Immature natural killer cell (primary cell): ENCODE results near the gene ZNF32. TPM values are rescaled to one million over a fixed set of nuclear protein-coding genes. Genes with fewer than 3 reads are reported as not detected.

ENCODE experiments used
- DNase-seq, 3 donors: peaks; one replicate each; pipeline ENCODE4 v3.0.0; 2022; ENCODE audit warnings: mixed read lengths in 1 of 3
- H3K27ac Mint-ChIP-seq, 6 donors: one replicate each; pipeline ENCODE4 v1.8.0; 2020; ENCODE audit warnings: mixed read lengths in 6 of 6, mild to moderate bottlenecking in 5 of 6, inconsistent platforms in 4 of 6, moderate library complexity in 3 of 6
- H3K27me3 Mint-ChIP-seq, 3 donors: one replicate each; pipeline ENCODE4 v1.8.0; 2020 to 2021; ENCODE audit warnings: low read depth in 3 of 3, mild to moderate bottlenecking in 3 of 3, mixed read lengths in 3 of 3, moderate library complexity in 3 of 3, inconsistent platforms in 1 of 3
- H3K36me3 Mint-ChIP-seq, 3 donors: one replicate each; pipeline ENCODE4 v1.8.0; 2020; ENCODE audit warnings: mixed read lengths in 3 of 3, inconsistent platforms in 2 of 3, mild to moderate bottlenecking in 2 of 3
- H3K4me1 Mint-ChIP-seq, 2 donors: one replicate each; pipeline ENCODE4 v1.8.0; 2020; ENCODE audit warnings: inconsistent platforms in 2 of 2, mild to moderate bottlenecking in 2 of 2, mixed read lengths in 2 of 2, moderate library complexity in 1 of 2
- H3K4me3 Mint-ChIP-seq, 5 donors: one replicate each; pipeline ENCODE4 v1.8.0; 2020; ENCODE audit warnings: mild to moderate bottlenecking in 5 of 5, mixed read lengths in 5 of 5, inconsistent platforms in 3 of 5, moderate library complexity in 3 of 5
- H3K9me3 Mint-ChIP-seq, 6 donors: one replicate each; pipeline ENCODE4 v1.8.0; 2020; ENCODE audit warnings: mild to moderate bottlenecking in 6 of 6, mixed read lengths in 6 of 6, inconsistent platforms in 4 of 6, moderate library complexity in 3 of 6
- polyA plus RNA-seq, 3 donors: library from polyadenylated mRNA; unstranded; fragments of 300-500 nt; fragmentation: Illumina TruSeq; gene quantifications; one replicate each; pipeline ENCODE4 v1.2.3, GENCODE V29; 2021

ZNF32 gene
- polyA plus RNA-seq, 3 donors from 2014 or later: 97.4 to 139 (median 111) TPM

- peak overlapping the region; percentile 60 to 90 (median 68) for H3K4me3 Mint-ChIP-seq
- H3K27me3 Mint-ChIP-seq: peaks cover 2 to 13% (median 12%) of the 10 kb centered on the region in 3 donors
- peaks cover 8 to 18% of the 10 kb centered on the region in 2 donors for H3K4me1 Mint-ChIP-seq
- no peaks in the 10 kb centered on the region for H3K36me3 Mint-ChIP-seq
- no peak for DNase-seq
- no peaks in the 10 kb centered on the region for H3K9me3 Mint-ChIP-seq
- H3K27ac Mint-ChIP-seq: peak overlapping the region in 2 of 6 donors; percentile 18 to 57
Measured at GRCh38 chr10:43688348-43688892, 39.7 kb upstream of the ZNF32 start.

- Mint-ChIP-seq H3K4me3 (peak overlapping the region; percentile 28 to 62 (median 41)), H3K36me3 (no peaks in the 10 kb centered on the region), H3K9me3 (no peaks in the 10 kb centered on the region), H3K27ac (no peak overlapping the region), H3K27me3 (peaks cover 0 to 9% (median 9%) of the 10 kb centered on the region in 3 donors), H3K4me1 (peaks cover 8 to 18% of the 10 kb centered on the region in 2 donors)
- no peak for DNase-seq
Measured at GRCh38 chr10:43687373-43687772, 38.7 kb upstream of the ZNF32 start.

GRCh38 chr10:43686414-43686813 is 37.7 kb upstream of the ZNF32 start:
- H3K27me3 Mint-ChIP-seq: peaks cover 0 to 12% (median 6%) of the 10 kb centered on the region in 3 donors
- no peak for DNase-seq
- no peak overlapping the region for H3K27ac Mint-ChIP-seq
- H3K4me1 Mint-ChIP-seq: peaks cover 8 to 18% of the 10 kb centered on the region in 2 donors
- no peaks in the 10 kb centered on the region for H3K9me3 Mint-ChIP-seq
- H3K36me3 Mint-ChIP-seq: no peaks in the 10 kb centered on the region
- H3K4me3 Mint-ChIP-seq: no peak overlapping the region

GRCh38 chr10:43685744-43686143 is 37.1 kb upstream of the ZNF32 start:
- no peak for DNase-seq
- no peaks in the 10 kb centered on the region for H3K9me3 Mint-ChIP-seq

GRCh38 chr10:43684292-43684559 is 35.5 kb upstream of the ZNF32 start:
- H3K36me3 Mint-ChIP-seq: no peaks in the 10 kb centered on the region
- peaks cover 3 to 12% (median 7%) of the 10 kb centered on the region in 3 donors for H3K27me3 Mint-ChIP-seq
- no peak for DNase-seq
- H3K27ac Mint-ChIP-seq: no peak overlapping the region
- H3K9me3 Mint-ChIP-seq: no peaks in the 10 kb centered on the region
- H3K4me3 Mint-ChIP-seq: no peak overlapping the region
- H3K4me1 Mint-ChIP-seq: peaks cover 0 to 2% of the 10 kb centered on the region in 2 donors

More at GRCh38 chr10:43685744-43686143, 37.1 kb upstream of the ZNF32 start:
- H3K4me1 Mint-ChIP-seq: peaks cover 8 to 13% of the 10 kb centered on the region in 2 donors
- no peaks in the 10 kb centered on the region for H3K36me3 Mint-ChIP-seq
- H3K27me3 Mint-ChIP-seq: peaks cover 0 to 12% (median 4%) of the 10 kb centered on the region in 3 donors
- no peak overlapping the region for H3K4me3 Mint-ChIP-seq
- no peak overlapping the region for H3K27ac Mint-ChIP-seq

GRCh38 chr10:43683451-43684291 is 35.0 kb upstream of the ZNF32 start:
- H3K4me1 Mint-ChIP-seq: peaks cover 0 to 2% of the 10 kb centered on the region in 2 donors
- peak in 1 of 3 donors; percentile 16 for DNase-seq
- H3K27ac Mint-ChIP-seq: no peak overlapping the region
- no peak overlapping the region for H3K4me3 Mint-ChIP-seq
- peaks cover 3 to 12% (median 6%) of the 10 kb centered on the region in 3 donors for H3K27me3 Mint-ChIP-seq
- H3K9me3 Mint-ChIP-seq: no peaks in the 10 kb centered on the region
- no peaks in the 10 kb centered on the region for H3K36me3 Mint-ChIP-seq

- no peak for DNase-seq
- Mint-ChIP-seq H3K4me1 (no peaks in the 10 kb centered on the region), H3K9me3 (no peaks in the 10 kb centered on the region), H3K36me3 (no peaks in the 10 kb centered on the region), H3K27me3 (peaks cover 3 to 11% (median 9%) of the 10 kb centered on the region in 3 donors), H3K4me3 (no peak overlapping the region), H3K27ac (no peak overlapping the region)
Measured at GRCh38 chr10:43682956-43683355, 34.3 kb upstream of the ZNF32 start.

GRCh38 chr10:43681721-43682120 is 33.0 kb upstream of the ZNF32 start:
- H3K4me3 Mint-ChIP-seq: no peak overlapping the region
- no peaks in the 10 kb centered on the region for H3K36me3 Mint-ChIP-seq
- H3K27me3 Mint-ChIP-seq: peaks cover 7 to 14% (median 10%) of the 10 kb centered on the region in 3 donors
- H3K4me1 Mint-ChIP-seq: no peaks in the 10 kb centered on the region
- no peak overlapping the region for H3K27ac Mint-ChIP-seq
- no peak for DNase-seq
- H3K9me3 Mint-ChIP-seq: no peaks in the 10 kb centered on the region

GRCh38 chr10:43681220-43681619 is 32.5 kb upstream of the ZNF32 start:
- no peaks in the 10 kb centered on the region for H3K36me3 Mint-ChIP-seq
- peaks cover 7 to 15% (median 10%) of the 10 kb centered on the region in 3 donors for H3K27me3 Mint-ChIP-seq
- DNase-seq: no peak
- no peaks in the 10 kb centered on the region for H3K9me3 Mint-ChIP-seq
- no peak overlapping the region for H3K4me3 Mint-ChIP-seq
- H3K27ac Mint-ChIP-seq: no peak overlapping the region
- H3K4me1 Mint-ChIP-seq: no peaks in the 10 kb centered on the region

- H3K4me1 Mint-ChIP-seq: no peaks in the 10 kb centered on the region
- no peak overlapping the region for H3K27ac Mint-ChIP-seq
- H3K36me3 Mint-ChIP-seq: no peaks in the 10 kb centered on the region
- no peak overlapping the region for H3K4me3 Mint-ChIP-seq
- no peak for DNase-seq
- peaks cover 7 to 18% (median 8%) of the 10 kb centered on the region in 3 donors for H3K27me3 Mint-ChIP-seq
- H3K9me3 Mint-ChIP-seq: no peaks in the 10 kb centered on the region
Measured at GRCh38 chr10:43680035-43680434, 31.4 kb upstream of the ZNF32 start.

- no peak overlapping the region for H3K4me3 Mint-ChIP-seq
- H3K36me3 Mint-ChIP-seq: no peaks in the 10 kb centered on the region
- no peak overlapping the region for H3K27ac Mint-ChIP-seq
- H3K4me1 Mint-ChIP-seq: no peaks in the 10 kb centered on the region
- no peak for DNase-seq
- H3K27me3 Mint-ChIP-seq: peaks cover 7 to 18% (median 8%) of the 10 kb centered on the region in 3 donors
- H3K9me3 Mint-ChIP-seq: no peaks in the 10 kb centered on the region
Measured at GRCh38 chr10:43679509-43679908, 30.8 kb upstream of the ZNF32 start.

GRCh38 chr10:43678654-43679053 is 30.0 kb upstream of the ZNF32 start:
- H3K9me3 Mint-ChIP-seq: no peaks in the 10 kb centered on the region
- H3K36me3 Mint-ChIP-seq: no peaks in the 10 kb centered on the region
- DNase-seq: no peak
- no peaks in the 10 kb centered on the region for H3K4me1 Mint-ChIP-seq
- H3K27ac Mint-ChIP-seq: no peak overlapping the region
- H3K4me3 Mint-ChIP-seq: no peak overlapping the region
- peaks cover 6 to 18% (median 7%) of the 10 kb centered on the region in 3 donors for H3K27me3 Mint-ChIP-seq

- no peak for DNase-seq
- Mint-ChIP-seq H3K27me3 (peaks cover 4 to 18% (median 7%) of the 10 kb centered on the region in 3 donors), H3K4me1 (no peaks in the 10 kb centered on the region), H3K4me3 (no peak overlapping the region), H3K9me3 (no peaks in the 10 kb centered on the region), H3K27ac (no peak overlapping the region), H3K36me3 (no peaks in the 10 kb centered on the region)
Measured at GRCh38 chr10:43676901-43677300, 28.2 kb upstream of the ZNF32 start.

- Mint-ChIP-seq H3K4me3 (no peak overlapping the region), H3K9me3 (no peaks in the 10 kb centered on the region), H3K27me3 (peaks cover 3 to 18% (median 10%) of the 10 kb centered on the region in 3 donors), H3K36me3 (no peaks in the 10 kb centered on the region), H3K4me1 (peaks cover 1 to 5% of the 10 kb centered on the region in 2 donors), H3K27ac (no peak overlapping the region)
- no peak for DNase-seq
Measured at GRCh38 chr10:43676331-43676730, 27.6 kb upstream of the ZNF32 start.
